Activated CD4-positive, alpha-beta T cell treated with anti-CD3 and anti-CD28 coated beads for 24 hours (primary cell): ENCODE data around the gene CBX4.
A peak's percentile ranks its signal among the peaks of the same experiment; 100 is the strongest.

Experiments
- DNase-seq, 2 donors: peaks; one replicate each; pipeline ENCODE4 v3.0.0-alpha.2; 2020; ENCODE audit warnings: low read depth in 2 of 2

CBX4 gene

DNA sequence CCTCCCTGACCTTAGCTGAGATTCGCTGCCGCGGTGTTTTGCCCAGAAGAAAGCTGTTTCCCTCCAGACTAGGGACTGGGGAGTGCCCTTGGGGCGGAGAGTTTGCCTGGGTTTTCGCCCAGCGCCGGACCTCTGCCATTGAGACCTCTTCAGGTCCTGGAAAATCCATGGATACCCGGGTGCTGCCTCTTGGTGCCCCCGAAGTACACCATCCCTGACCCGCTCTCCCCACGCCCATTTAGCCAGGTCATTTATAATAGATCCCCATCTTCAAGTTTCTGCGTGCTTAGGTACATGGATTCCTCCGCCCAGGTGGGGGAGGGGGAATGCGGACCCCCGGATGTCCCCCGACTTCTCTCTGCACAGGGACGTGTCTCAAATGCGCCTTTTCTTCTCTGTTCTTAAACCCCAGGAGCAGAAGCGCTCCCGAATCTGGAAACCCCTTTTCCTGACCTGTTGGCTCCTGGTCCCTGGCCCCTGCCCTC lies 27.3 kb downstream of the CBX4 start:
- no peak for DNase-seq

- no peak for DNase-seq
Measured at GRCh38 chr17:79811011-79811867, 28.0 kb downstream of the CBX4 start.

DNA sequence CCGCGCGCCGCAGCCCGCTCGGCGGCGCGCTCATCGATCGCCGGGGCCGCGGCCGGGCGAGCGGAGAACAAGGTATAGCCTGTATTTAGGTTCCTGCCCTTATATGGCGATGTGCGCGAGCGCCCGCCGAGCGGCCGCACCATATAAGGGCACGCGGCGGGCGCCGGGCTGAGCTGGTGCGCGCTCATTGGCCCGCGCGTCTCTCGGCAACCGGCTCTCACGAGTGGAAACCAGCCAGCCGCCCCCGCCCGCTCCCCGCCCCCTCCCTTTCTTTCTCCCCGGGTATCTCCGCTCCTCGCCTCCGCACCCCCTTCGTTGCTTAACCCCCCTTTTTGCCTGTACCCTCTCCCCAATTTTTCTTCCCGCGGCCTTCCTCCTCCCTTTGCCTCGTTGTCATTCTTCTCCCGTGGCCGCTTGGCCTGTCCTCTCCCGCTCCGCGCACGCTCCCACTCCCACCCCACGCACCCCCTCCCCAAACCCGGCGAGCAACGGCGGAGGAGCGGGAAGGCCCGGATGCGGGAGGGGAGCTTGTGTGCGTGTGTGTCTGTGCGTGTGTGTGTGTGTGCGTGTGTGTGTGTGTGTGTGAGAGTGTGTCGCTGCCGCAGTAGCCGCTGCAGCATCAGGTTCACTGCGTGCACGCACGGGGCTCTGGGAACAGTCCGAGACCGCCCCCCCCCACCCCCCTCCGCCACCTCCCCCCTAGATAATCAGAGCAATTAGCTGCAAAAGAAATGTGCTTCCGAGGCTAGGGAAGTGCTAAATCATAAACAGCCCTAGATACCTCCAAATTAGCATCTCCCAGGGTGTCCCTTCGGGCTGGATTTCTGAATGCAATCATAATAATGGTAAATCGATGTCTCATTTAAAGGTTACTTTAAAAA lies 28.9 kb downstream of the CBX4 start:
- peak; percentile 58 to 63 for DNase-seq

GRCh38 chr17:79809530-79810129 lies 29.6 kb downstream of the CBX4 start:
- DNase-seq = no peak

GRCh38 chr17:79808763-79809529 lies 30.3 kb downstream of the CBX4 start:
- no peak for DNase-seq

DNA sequence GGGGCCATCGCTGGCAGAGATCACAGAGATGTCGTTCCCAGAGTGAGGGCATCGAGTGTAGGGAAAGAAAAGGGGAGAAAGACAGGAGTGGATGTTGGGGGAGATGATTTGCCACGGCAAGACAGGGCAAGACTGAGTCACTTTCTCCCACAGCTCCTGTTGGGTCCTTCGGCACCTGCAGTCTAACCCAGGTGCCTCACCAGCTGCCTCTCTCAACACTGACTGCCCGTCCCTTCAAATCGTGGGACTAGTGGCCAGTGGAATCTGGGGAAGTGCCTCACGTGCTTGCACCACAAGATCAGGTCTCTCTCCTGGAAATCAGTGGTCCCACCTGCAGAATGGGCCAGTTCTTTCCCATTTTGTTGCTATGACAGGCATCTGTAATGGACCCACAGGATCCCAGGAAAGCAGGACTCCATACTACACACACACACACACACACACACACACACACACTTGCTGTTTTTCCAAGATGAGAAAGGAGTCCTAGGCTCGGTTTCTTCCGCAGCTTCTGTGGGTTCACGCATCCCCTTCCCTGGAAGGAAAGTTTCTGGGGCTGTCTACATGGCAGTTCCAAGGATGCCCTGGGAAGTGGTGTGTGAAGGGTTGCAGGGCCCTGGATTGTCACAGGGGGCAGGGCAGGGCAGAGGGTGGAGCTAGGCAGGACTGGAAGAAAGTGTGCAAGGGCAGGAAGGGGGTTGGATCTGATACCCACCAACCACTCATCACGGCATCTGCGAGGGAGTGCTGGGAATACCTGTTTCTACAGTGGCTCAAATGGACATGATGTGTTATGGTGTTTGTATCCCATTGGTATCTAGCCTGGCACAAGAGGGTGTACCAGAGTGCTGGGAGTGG lies 32.1 kb downstream of the CBX4 start:
- DNase-seq = no peak

DNA sequence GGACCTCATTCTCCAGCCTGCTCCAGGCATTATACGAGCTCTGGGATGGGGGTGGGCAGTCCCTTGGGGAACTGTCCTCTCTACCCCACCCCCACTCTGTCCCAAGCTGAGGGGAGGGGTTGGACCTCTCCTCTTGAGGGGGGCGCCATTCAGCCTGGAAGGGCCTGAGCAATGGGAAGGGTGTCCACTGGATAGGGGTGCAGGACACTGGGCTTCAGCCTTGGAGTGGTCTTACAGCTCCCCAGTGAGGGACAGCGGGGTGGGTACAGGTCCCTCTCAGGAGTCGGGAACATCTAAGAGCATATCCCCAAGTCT lies 32.8 kb downstream of the CBX4 start:
- no peak for DNase-seq

GRCh38 chr17:79804856-79805696 lies 34.2 kb downstream of the CBX4 start:
- no peak for DNase-seq

- DNase-seq = peak; percentile 69
Measured at GRCh38 chr17:79803997-79804855, 35.0 kb downstream of the CBX4 start.

DNA sequence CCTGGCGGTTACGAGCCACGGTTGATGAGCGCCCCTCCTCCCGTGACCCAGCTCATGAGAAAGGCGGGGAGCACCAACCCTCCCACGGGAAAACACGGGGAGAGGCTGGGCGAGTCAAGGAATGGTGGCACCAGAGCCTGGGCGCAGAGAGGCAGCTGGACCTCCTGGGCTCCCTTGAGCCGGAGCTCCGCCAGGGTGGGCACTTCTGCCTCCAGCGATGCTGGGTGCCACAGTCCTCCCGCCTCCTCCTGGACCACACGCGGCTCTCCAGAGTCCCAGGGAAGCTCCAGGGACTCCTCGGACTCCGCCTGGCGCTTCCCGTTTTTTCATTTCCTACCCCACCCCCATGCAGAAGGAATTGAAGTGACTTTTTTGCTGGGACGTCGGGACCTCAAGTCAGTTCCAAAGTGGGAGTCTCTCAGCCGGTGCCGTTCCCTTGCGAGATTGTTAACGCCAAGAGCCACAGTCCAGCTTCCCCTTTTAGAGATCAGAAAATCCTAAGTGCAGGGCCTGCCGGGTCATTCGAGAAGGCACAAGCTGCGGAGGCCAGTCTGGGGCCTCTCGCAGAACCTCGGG lies 35.7 kb downstream of the CBX4 start:
- DNase-seq = no peak

- DNase-seq = no peak
Measured at GRCh38 chr17:79802736-79803420, 36.4 kb downstream of the CBX4 start.

DNA sequence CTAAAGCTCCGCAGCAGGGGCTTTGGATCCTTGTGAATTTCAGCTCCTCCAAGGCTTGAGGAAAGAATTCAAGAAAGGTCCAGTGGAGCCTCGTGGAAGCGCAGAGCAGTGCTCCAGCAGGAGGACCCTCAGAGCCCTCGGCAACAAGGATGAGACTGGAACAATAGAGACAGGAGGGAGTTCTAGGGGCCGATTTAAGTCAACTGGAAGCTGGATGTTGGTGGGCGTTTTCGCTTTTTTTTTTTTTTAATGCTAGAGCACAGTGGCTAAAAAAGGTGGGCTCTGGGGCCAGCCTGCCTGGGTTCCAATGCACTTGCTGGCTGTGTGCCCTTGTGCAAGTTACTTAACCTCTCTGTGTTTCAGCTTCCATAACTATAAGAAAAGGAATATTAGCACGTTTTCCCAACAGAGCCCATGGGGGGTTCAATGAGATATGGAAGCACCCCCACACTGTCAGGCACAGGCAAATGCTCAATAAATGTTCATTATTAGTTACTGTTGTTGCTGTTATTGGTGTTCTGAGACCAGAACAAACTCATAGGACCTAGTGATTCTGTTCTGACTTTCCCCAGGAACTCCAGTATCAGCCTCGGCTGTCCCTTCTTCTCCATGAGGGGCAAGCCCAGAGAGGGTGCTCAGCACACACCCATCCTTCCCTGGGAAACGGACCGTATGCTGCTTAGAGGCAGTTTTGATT lies 37.1 kb downstream of the CBX4 start:
- no peak for DNase-seq

DNA sequence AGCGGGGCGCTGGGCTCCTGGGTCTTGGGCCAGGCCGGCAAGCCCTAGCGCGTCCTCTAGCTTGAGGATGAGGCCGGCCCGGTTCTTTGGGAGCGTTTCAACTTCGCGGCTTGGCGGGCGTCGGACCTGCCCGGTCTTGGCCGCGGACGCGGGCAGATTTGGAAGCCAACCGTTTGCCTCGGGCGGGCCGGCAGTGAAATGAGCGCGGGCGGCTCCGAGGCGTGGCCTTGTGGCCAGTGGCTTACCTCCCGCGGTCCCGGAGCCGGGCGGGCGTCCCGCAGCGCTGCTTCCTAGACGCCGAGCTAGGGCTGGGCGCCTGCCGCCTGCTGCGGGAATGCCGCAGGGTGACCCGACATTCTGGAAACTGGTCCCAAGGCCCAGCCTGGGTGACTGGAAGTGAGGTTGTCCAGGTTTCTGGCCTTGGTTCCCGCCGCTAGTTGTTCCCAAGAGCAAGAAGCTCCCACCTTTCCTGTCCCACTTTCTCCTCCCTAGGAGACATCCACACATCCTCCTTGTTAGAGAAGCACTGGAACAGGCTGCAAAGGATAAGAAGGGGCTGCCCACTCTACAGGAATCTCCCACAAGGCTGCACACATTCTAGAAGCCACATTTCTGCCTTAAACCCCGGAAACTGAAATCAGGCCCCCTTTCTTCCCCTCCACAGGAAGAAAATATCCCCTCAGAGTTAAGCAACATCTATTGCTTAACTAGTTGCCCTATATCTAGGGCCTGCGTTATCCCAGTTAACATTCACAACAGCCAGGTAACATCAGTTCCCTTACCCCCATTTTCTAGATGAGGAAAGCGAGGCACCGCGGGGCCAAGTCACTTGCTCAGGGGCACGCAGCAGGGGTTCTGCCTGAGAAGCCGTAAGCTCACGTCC lies 37.8 kb downstream of the CBX4 start:
- DNase-seq = no peak

DNA sequence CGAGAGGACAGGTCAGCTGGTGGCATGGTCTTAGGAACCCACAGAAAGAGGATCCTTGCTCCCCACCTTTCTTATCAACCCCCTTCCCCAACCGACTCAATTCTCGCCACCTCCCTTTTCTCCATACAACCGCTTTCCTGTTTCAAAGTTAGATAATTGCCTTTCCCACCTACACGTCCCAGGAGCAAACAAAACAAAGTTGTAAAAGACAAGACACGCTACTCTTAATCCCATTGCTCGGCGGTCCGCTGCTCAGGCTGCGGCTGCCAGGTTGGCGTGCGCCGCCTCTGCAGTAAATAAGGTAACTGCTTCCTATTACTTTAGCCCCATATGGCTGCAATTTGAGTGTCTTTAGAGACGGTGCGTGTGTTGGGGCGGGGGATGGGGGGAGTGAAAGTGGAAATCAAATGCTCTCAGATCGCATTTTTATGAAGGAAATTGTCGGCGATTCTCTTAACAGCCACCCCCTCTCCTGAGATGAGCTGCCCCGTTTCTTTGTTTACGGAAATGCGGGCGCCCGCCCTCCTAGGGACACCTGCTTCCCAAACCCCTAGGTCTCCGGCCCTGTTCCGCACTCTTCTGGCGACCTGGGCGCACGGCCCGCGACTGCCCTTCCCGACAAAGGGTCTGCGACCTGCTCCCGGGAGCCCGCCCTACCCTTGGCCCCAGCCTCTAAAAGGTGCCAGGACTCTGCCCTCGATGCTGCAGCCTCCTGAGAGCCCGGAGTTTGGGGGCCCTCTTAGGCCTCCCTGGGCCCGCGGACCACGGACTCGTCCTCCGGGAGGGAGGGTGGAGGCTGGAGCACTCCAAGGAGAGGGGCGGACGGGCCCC lies 38.7 kb downstream of the CBX4 start:
- DNase-seq = peak in 1 of 2 donors; percentile 32
